Nephron progenitor cell (in vitro differentiated cells): ENCODE data around the gene C16orf95.

Source experiments
- DNase-seq: peaks from one replicate; pipeline ENCODE4 v3.0.0; 2021
- H3K27ac Mint-ChIP-seq: 2 replicates; pipeline ENCODE4 v1.8.0; 2021; ENCODE audit warnings: mild to moderate bottlenecking, moderate library complexity, mixed read lengths
- H3K27me3 Mint-ChIP-seq: 2 replicates; pipeline ENCODE4 v1.8.0; 2021; ENCODE audit warnings: mild to moderate bottlenecking, low read depth, mixed read lengths; ENCODE audit not compliant: poor library complexity
- H3K36me3 Mint-ChIP-seq: 2 replicates; pipeline ENCODE4 v1.8.0; 2021; ENCODE audit warnings: low read depth, mixed read lengths
- H3K4me1 Mint-ChIP-seq: 2 replicates; pipeline ENCODE4 v1.8.0; 2021; ENCODE audit warnings: mixed read lengths
- H3K4me3 Mint-ChIP-seq: 2 replicates; pipeline ENCODE4 v1.8.0; 2021; ENCODE audit warnings: mild to moderate bottlenecking, moderate library complexity, mixed read lengths
- H3K9me3 Mint-ChIP-seq: 2 replicates; pipeline ENCODE4 v1.8.0; 2021; ENCODE audit warnings: mild to moderate bottlenecking, moderate library complexity, mixed read lengths
- TF ChIP-seq, protein P1 (sequence below): fragments of 200-600 bp; sonication (generic); IDR thresholded peaks from 2 replicates; pipeline ENCODE4 v1.5.0; 2021; ENCODE audit warnings: antibody characterized with exemption

The C16orf95 gene

GRCh38 chr16:87317750-87318644 is 805 bp upstream of the C16orf95 start:
- H3K9me3 Mint-ChIP-seq: no peaks in the 10 kb centered on the region
- peak; percentile 43 for DNase-seq
- H3K27me3 Mint-ChIP-seq: peaks cover 3% of the 10 kb centered on the region
- peak overlapping the region; percentile 94 for H3K4me3 Mint-ChIP-seq
- TF ChIP-seq, protein P1, sequence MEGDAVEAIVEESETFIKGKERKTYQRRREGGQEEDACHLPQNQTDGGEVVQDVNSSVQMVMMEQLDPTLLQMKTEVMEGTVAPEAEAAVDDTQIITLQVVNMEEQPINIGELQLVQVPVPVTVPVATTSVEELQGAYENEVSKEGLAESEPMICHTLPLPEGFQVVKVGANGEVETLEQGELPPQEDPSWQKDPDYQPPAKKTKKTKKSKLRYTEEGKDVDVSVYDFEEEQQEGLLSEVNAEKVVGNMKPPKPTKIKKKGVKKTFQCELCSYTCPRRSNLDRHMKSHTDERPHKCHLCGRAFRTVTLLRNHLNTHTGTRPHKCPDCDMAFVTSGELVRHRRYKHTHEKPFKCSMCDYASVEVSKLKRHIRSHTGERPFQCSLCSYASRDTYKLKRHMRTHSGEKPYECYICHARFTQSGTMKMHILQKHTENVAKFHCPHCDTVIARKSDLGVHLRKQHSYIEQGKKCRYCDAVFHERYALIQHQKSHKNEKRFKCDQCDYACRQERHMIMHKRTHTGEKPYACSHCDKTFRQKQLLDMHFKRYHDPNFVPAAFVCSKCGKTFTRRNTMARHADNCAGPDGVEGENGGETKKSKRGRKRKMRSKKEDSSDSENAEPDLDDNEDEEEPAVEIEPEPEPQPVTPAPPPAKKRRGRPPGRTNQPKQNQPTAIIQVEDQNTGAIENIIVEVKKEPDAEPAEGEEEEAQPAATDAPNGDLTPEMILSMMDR: no peak
- peak overlapping the region; percentile 98 for H3K27ac Mint-ChIP-seq
- H3K4me1 Mint-ChIP-seq: peaks cover 36% of the 10 kb centered on the region
- H3K36me3 Mint-ChIP-seq: no peaks in the 10 kb centered on the region

- no peaks in the 10 kb centered on the region for H3K9me3 Mint-ChIP-seq
- no peak for DNase-seq
- peak overlapping the region; percentile 94 for H3K4me3 Mint-ChIP-seq
- H3K27me3 Mint-ChIP-seq: peaks cover 3% of the 10 kb centered on the region
- H3K27ac Mint-ChIP-seq: peak overlapping the region; percentile 51
- peaks cover 43% of the 10 kb centered on the region for H3K4me1 Mint-ChIP-seq
- TF ChIP-seq, protein P1: no peak
- no peaks in the 10 kb centered on the region for H3K36me3 Mint-ChIP-seq
Observed at GRCh38 chr16:87316450-87316922, 706 bp downstream of the C16orf95 start.

GRCh38 chr16:87314990-87315420 is 2.2 kb downstream of the C16orf95 start:
- no peak overlapping the region for H3K27ac Mint-ChIP-seq
- TF ChIP-seq, protein P1: no peak
- DNase-seq: no peak
- H3K9me3 Mint-ChIP-seq: no peaks in the 10 kb centered on the region
- no peaks in the 10 kb centered on the region for H3K27me3 Mint-ChIP-seq
- peaks cover 56% of the 10 kb centered on the region for H3K4me1 Mint-ChIP-seq
- no peaks in the 10 kb centered on the region for H3K36me3 Mint-ChIP-seq
- no peak overlapping the region for H3K4me3 Mint-ChIP-seq

GRCh38 chr16:87312008-87312407 is 5.2 kb downstream of the C16orf95 start:
- H3K4me1 Mint-ChIP-seq: peaks cover 37% of the 10 kb centered on the region
- peaks cover 9% of the 10 kb centered on the region for H3K36me3 Mint-ChIP-seq
- TF ChIP-seq, protein P1: no peak
- no peak for DNase-seq
- no peaks in the 10 kb centered on the region for H3K27me3 Mint-ChIP-seq
- H3K4me3 Mint-ChIP-seq: no peak overlapping the region
- peaks cover 12% of the 10 kb centered on the region for H3K9me3 Mint-ChIP-seq
- H3K27ac Mint-ChIP-seq: no peak overlapping the region

GRCh38 chr16:87311387-87311786 is 5.8 kb downstream of the C16orf95 start:
- peaks cover 34% of the 10 kb centered on the region for H3K4me1 Mint-ChIP-seq
- H3K36me3 Mint-ChIP-seq: peaks cover 12% of the 10 kb centered on the region
- H3K27ac Mint-ChIP-seq: peak overlapping the region; percentile 32
- peaks cover 14% of the 10 kb centered on the region for H3K9me3 Mint-ChIP-seq
- no peaks in the 10 kb centered on the region for H3K27me3 Mint-ChIP-seq
- TF ChIP-seq, protein P1: no peak
- H3K4me3 Mint-ChIP-seq: no peak overlapping the region
- DNase-seq: no peak

GRCh38 chr16:87310610-87311009 is 6.6 kb downstream of the C16orf95 start:
- TF ChIP-seq, protein P1: no peak
- no peak overlapping the region for H3K27ac Mint-ChIP-seq

More at GRCh38 chr16:87310610-87311009, 6.6 kb downstream of the C16orf95 start:
- peaks cover 14% of the 10 kb centered on the region for H3K9me3 Mint-ChIP-seq
- H3K4me3 Mint-ChIP-seq: no peak overlapping the region
- peaks cover 26% of the 10 kb centered on the region for H3K4me1 Mint-ChIP-seq
- DNase-seq: no peak
- peaks cover 12% of the 10 kb centered on the region for H3K36me3 Mint-ChIP-seq
- H3K27me3 Mint-ChIP-seq: no peaks in the 10 kb centered on the region
